ENCODE data around the gene PRDM15. TPM values are rescaled to one million over a fixed set of nuclear protein-coding genes. Genes with fewer than 3 reads are reported as not detected.

Gene PRDM15
- polyA plus RNA-seq, 3 donors from 2014 or later: 1.3 to 3.5 TPM; not detected in 1

DNA sequence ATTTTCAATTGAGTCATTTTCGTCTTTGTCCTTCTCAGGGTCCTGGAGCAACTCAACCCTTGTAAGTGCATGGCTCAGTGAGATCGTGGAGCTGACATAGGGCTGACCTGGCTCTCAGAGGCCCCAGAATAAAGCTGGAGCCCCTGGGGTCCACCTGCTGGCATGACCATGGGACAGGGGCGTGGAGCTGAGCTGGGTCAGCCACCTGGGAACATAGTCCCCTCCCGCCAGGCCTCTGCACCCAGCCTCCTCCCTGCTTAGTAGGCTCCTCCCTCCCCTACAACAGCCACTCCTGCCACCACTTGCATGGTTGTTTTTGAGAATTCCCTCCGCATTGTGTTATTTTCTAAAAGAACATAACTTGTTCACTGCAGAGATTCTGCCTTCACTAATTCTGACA is 109.2 kb downstream of the PRDM15 start:
- peaks cover 0 to 4% (median 0%) of the 10 kb centered on the region in 6 donors for H3K9me3 Mint-ChIP-seq
- no peak for DNase-seq
- H3K36me3 Mint-ChIP-seq: peaks cover 0 to 3% (median 0%) of the 10 kb centered on the region in 3 donors
- H3K27me3 Mint-ChIP-seq (ENCODE audit: low read depth in 3 of 3): peaks cover 18 to 40% (median 22%) of the 10 kb centered on the region in 3 donors
- H3K4me3 Mint-ChIP-seq: peak overlapping the region in 3 of 5 donors; percentile 19 to 67 (median 27)
- H3K4me1 Mint-ChIP-seq: peaks cover 22 to 24% of the 10 kb centered on the region in 2 donors
- H3K27ac Mint-ChIP-seq: no peak overlapping the region

- peaks cover 0 to 4% (median 0%) of the 10 kb centered on the region in 6 donors for H3K9me3 Mint-ChIP-seq
- H3K36me3 Mint-ChIP-seq: peaks cover 0 to 3% (median 0%) of the 10 kb centered on the region in 3 donors
- H3K4me1 Mint-ChIP-seq: peaks cover 22 to 24% of the 10 kb centered on the region in 2 donors
- no peak for DNase-seq
- peak overlapping the region in 3 of 5 donors; percentile 19 to 41 (median 27) for H3K4me3 Mint-ChIP-seq
- no peak overlapping the region for H3K27ac Mint-ChIP-seq
- H3K27me3 Mint-ChIP-seq (ENCODE audit: low read depth in 3 of 3): peaks cover 18 to 40% (median 24%) of the 10 kb centered on the region in 3 donors
Measured at GRCh38 chr21:41769521-41769920, 109.6 kb downstream of the PRDM15 start.

DNA sequence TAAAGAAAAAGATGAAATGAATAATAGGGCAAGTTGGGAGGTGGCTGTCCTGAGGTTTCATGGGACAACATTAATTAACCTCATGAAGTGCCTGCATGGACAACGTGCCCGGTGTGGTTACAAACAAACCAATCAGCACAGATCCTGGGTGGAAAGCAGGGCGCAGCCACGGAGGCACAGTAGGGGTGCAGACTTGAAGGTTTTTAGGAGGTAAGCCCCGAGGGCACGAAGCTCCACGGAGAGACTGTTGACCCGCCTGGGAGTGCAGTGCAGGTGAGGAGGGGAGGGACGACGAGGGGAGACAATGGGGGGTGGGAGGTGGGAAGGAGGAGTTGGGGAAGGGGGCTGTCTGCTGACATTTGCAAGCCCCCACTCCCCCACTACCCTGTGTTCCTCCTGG is 110.0 kb downstream of the PRDM15 start:
- H3K9me3 Mint-ChIP-seq: peaks cover 0 to 4% (median 0%) of the 10 kb centered on the region in 6 donors
- no peak overlapping the region for H3K27ac Mint-ChIP-seq
- H3K36me3 Mint-ChIP-seq: peaks cover 0 to 3% (median 0%) of the 10 kb centered on the region in 3 donors
- peak overlapping the region; percentile 57 to 76 (median 71) for H3K4me3 Mint-ChIP-seq
- H3K4me1 Mint-ChIP-seq: peaks cover 22 to 24% of the 10 kb centered on the region in 2 donors
- no peak for DNase-seq
- H3K27me3 Mint-ChIP-seq (ENCODE audit: low read depth in 3 of 3): peaks cover 20 to 39% (median 28%) of the 10 kb centered on the region in 3 donors

GRCh38 chr21:41768437-41769042 is 110.6 kb downstream of the PRDM15 start:
- peaks cover 0 to 3% (median 0%) of the 10 kb centered on the region in 3 donors for H3K36me3 Mint-ChIP-seq
- H3K9me3 Mint-ChIP-seq: peaks cover 0 to 4% (median 0%) of the 10 kb centered on the region in 6 donors
- H3K4me3 Mint-ChIP-seq: peak overlapping the region; percentile 57 to 76 (median 71)
- H3K27me3 Mint-ChIP-seq (ENCODE audit: low read depth in 3 of 3): peaks cover 20 to 40% (median 29%) of the 10 kb centered on the region in 3 donors
- H3K4me1 Mint-ChIP-seq: peaks cover 22 to 24% of the 10 kb centered on the region in 2 donors
- DNase-seq: no peak
- no peak overlapping the region for H3K27ac Mint-ChIP-seq

DNA sequence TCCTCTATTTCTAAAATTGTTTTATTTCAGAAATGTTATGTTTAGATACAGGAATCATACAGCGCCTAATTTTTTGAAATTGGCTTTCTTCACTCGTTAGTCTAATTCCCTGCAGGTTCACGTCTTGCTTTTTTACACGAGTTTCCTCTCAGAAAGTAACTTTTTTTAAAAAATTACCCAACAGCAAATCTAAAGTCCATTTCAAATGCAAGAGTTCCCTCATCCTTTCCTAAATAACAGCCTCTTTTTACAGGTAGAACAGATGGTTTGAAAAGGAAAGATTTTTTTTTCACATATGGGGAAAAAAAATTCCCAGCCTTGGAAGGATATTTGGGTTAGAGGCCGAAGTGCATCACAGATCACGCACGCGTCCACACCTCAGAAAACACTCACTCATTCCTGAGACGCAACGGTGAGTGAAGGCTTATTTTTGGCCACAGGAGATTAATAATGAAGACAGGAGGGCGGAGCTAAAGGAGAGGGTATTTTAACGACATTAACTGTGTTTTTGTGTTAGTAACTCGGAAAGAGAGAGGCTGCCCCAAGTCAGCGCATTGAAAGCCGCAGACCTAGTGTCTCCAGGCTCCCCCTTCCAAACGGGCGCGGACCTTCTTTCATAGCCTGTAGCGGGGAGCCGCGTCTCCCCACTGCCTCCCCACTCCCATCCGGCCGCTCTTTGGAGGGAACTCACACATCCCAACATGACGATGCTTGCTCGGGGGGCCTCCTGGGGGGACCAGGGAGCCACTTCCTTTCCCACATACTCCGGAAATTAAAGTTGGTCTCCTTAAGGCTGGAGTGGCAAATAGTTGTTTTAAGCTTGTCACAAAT is 111.3 kb downstream of the PRDM15 start:
- no peak overlapping the region for H3K27ac Mint-ChIP-seq
- H3K36me3 Mint-ChIP-seq: peaks cover 0 to 3% (median 0%) of the 10 kb centered on the region in 3 donors
- H3K4me1 Mint-ChIP-seq: peaks cover 22 to 24% of the 10 kb centered on the region in 2 donors
- DNase-seq: no peak
- H3K4me3 Mint-ChIP-seq: peak overlapping the region; percentile 57 to 76 (median 71)
- peaks cover 27 to 42% (median 29%) of the 10 kb centered on the region in 3 donors for H3K27me3 Mint-ChIP-seq (ENCODE audit: low read depth in 3 of 3)
- H3K9me3 Mint-ChIP-seq: peaks cover 0 to 4% (median 0%) of the 10 kb centered on the region in 6 donors

- peaks cover 0 to 4% (median 0%) of the 10 kb centered on the region in 6 donors for H3K9me3 Mint-ChIP-seq
- peaks cover 22 to 24% of the 10 kb centered on the region in 2 donors for H3K4me1 Mint-ChIP-seq
- peak in 2 of 3 donors; percentile 7 to 10 for DNase-seq
- peaks cover 0 to 3% (median 0%) of the 10 kb centered on the region in 3 donors for H3K36me3 Mint-ChIP-seq
- peaks cover 27 to 43% (median 27%) of the 10 kb centered on the region in 3 donors for H3K27me3 Mint-ChIP-seq (ENCODE audit: low read depth in 3 of 3)
- no peak within 1 kb of the TSS for H3K27ac Mint-ChIP-seq
- H3K4me3 Mint-ChIP-seq: peak within 1 kb of the TSS; percentile 57 to 76 (median 71)
Measured at GRCh38 chr21:41766883-41767605, 112.1 kb downstream of the PRDM15 start, which contains the start of gene RIPK4. RIPK4 (minus strand) TSS chr21:41767052; CDS start chr21:41767041, 11 bp downstream.

- no peak for DNase-seq
- H3K9me3 Mint-ChIP-seq: peaks cover 0 to 4% (median 0%) of the 10 kb centered on the region in 6 donors
- peaks cover 0 to 3% (median 0%) of the 10 kb centered on the region in 3 donors for H3K36me3 Mint-ChIP-seq
- no peak overlapping the region for H3K27ac Mint-ChIP-seq
- peak overlapping the region in 3 of 5 donors; percentile 27 to 33 (median 30) for H3K4me3 Mint-ChIP-seq
- H3K27me3 Mint-ChIP-seq (ENCODE audit: low read depth in 3 of 3): peaks cover 27 to 50% (median 30%) of the 10 kb centered on the region in 3 donors
- peaks cover 24 to 28% of the 10 kb centered on the region in 2 donors for H3K4me1 Mint-ChIP-seq
Measured at GRCh38 chr21:41765973-41766882, 112.9 kb downstream of the PRDM15 start.

GRCh38 chr21:41765420-41765821 is 113.7 kb downstream of the PRDM15 start:
- H3K9me3 Mint-ChIP-seq: peaks cover 0 to 4% (median 0%) of the 10 kb centered on the region in 6 donors
- no peak overlapping the region for H3K4me3 Mint-ChIP-seq
- peaks cover 27 to 33% of the 10 kb centered on the region in 2 donors for H3K4me1 Mint-ChIP-seq
- DNase-seq: no peak
- H3K27me3 Mint-ChIP-seq (ENCODE audit: low read depth in 3 of 3): peaks cover 30 to 51% (median 31%) of the 10 kb centered on the region in 3 donors
- H3K36me3 Mint-ChIP-seq: peaks cover 0 to 3% (median 0%) of the 10 kb centered on the region in 3 donors
- no peak overlapping the region for H3K27ac Mint-ChIP-seq

DNA sequence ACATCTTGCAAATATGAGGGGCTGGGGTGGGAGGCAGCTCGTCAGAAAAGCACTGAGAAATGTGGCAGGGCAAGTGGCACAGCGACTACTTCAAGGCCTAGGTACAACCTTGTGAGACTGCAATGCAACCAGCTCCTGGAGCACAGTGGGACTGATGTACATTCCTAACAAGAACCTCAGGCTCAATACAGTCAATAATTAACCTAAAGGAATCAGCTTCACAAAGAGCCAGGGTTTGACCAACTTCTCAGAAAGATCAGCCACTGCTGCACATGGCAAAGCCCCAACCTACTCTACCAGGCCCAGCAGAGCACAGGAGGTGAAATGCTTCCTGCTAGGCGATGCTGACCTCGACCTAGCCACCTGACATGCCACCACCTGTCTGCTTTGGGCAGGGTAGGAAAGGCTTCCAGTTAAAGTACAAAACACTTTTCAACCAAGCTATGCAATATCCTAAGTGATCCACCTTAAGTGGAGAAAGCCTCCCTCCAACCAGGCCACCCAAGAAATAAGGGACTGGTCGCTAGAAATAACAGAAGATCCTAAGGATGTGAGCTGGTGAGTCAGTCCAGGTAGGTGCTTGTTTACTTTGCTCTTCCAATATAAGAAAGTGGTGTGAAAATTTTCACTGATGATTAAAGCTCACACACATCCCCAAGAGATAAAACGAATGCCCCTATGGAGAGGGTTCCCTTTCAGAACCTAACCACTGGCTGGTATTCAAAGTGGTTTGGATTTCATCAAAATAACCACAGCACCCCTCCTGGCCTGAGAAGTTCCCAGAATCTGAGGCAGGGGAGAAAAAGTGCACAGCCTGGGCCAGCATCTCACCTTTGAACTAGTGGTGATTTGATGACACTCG is 114.4 kb downstream of the PRDM15 start:
- no peak for DNase-seq
- no peak overlapping the region for H3K4me3 Mint-ChIP-seq
- no peak overlapping the region for H3K27ac Mint-ChIP-seq
- H3K36me3 Mint-ChIP-seq: peaks cover 0 to 3% (median 0%) of the 10 kb centered on the region in 3 donors
- peaks cover 31 to 55% (median 32%) of the 10 kb centered on the region in 3 donors for H3K27me3 Mint-ChIP-seq (ENCODE audit: low read depth in 3 of 3)
- H3K4me1 Mint-ChIP-seq: peaks cover 27 to 33% of the 10 kb centered on the region in 2 donors
- peaks cover 0 to 4% (median 0%) of the 10 kb centered on the region in 6 donors for H3K9me3 Mint-ChIP-seq

DNA sequence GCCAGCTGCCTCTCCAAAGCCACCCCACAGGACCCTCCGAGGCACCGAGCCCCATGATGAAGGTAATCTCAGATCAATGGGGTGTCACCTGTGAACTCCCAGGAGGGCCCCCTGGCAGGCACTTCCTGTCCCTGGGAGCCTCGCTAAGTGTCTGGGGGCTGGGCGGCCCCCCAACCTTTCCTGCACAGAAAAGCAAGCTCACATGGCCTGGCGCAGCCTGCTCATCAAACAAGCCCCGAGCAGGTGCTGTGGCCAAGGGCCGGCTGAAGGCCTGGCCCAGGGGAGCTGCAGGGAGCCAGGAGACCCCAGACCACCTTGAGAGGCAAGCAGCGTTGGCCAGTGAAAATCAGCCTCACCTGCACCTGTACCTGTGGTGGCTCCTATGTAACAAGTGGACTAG is 115.1 kb downstream of the PRDM15 start:
- Mint-ChIP-seq H3K4me3 (no peak overlapping the region), H3K27me3 (ENCODE audit: low read depth in 3 of 3) (peaks cover 30 to 58% (median 30%) of the 10 kb centered on the region in 3 donors), H3K9me3 (peaks cover 0 to 4% (median 0%) of the 10 kb centered on the region in 6 donors), H3K4me1 (peaks cover 25 to 31% of the 10 kb centered on the region in 2 donors), H3K27ac (no peak overlapping the region), H3K36me3 (peaks cover 0 to 3% (median 0%) of the 10 kb centered on the region in 3 donors)
- DNase-seq: no peak

DNA sequence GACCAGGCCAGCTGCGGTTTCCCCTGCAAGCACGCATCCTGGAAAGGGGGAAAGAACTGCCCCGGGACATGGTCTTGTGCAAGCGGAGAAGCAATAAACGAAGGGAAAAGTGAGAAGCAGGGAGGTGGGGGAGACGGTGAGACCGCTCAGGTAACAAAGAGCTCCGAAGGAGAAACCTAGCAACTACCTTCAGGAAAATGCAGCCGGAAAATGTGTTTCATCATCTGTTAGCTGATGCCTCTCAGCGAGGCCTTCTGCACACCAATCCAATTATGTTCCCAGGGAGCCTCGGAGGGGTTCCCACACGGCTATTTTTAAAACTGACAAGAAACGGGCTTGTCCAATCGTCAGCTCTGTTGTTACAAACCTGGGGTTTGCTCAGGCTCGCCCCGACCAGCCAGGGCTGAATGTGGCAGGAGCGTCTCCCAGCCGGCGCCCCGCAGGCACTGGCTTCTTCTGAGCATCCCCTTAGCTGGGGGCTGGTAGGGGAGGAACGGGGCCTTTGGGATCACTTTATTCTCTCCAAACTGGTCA is 115.7 kb downstream of the PRDM15 start:
- Mint-ChIP-seq H3K36me3 (peaks cover 0 to 3% (median 0%) of the 10 kb centered on the region in 3 donors), H3K9me3 (peaks cover 0 to 4% (median 0%) of the 10 kb centered on the region in 6 donors), H3K27me3 (ENCODE audit: low read depth in 3 of 3) (peaks cover 27 to 58% (median 30%) of the 10 kb centered on the region in 3 donors), H3K27ac (no peak overlapping the region), H3K4me3 (no peak overlapping the region), H3K4me1 (peaks cover 20 to 25% of the 10 kb centered on the region in 2 donors)
- DNase-seq: no peak
